SIG-M5 treated with dmso at 0.1 percent for 504 hours (cell line): ENCODE data around the gene CS.
A peak's percentile ranks its signal among the peaks of the same experiment; 100 is the strongest.
"Not testable (repeated sequence)": the region's sequence is repeated elsewhere in the genome, so short reads cannot be mapped to it uniquely, and the experiment has no call there.

Experiments used
- DNase-seq: peaks from one replicate; lab custom pipeline; 2025; ENCODE audit not compliant: unreplicated experiment; lab: John Stamatoyannopoulos, UW

CS gene

GRCh38 chr12:56299853-56300643 is at the start of gene CS:
TSS of gene CS (minus strand) at chr12:56300330. CDS start at chr12:56300201, 129 bp downstream.
- DNase-seq = peak; percentile 99

- no peak for DNase-seq
Observed at GRCh38 chr12:56348776-56349175, 48.6 kb upstream of the CS start.

DNA sequence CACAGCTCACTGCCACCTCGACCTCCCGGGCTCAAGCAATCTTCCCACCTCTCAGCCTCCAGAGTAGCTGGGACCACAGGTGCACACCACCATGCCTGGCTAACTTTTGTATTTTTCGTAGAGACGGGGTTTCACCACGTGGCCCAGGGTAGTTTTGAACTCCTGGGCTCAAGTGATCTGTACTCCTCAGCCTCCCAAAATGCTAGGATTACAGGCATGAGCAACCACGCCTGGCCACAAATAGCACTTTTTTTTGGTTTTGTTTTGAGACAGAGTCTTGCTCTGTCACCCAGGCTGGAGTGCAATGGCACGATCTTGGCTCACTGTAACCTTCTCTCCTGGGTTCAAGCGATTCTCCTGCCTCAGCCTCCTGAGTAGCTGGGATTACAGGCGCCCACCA is 47.1 kb upstream of the CS start:
- DNase-seq = not testable (repeated sequence)

GRCh38 chr12:56346675-56347074 is 46.5 kb upstream of the CS start:
- DNase-seq = no peak

GRCh38 chr12:56342290-56342689 is 42.2 kb upstream of the CS start:
- DNase-seq = not testable (repeated sequence)

DNA sequence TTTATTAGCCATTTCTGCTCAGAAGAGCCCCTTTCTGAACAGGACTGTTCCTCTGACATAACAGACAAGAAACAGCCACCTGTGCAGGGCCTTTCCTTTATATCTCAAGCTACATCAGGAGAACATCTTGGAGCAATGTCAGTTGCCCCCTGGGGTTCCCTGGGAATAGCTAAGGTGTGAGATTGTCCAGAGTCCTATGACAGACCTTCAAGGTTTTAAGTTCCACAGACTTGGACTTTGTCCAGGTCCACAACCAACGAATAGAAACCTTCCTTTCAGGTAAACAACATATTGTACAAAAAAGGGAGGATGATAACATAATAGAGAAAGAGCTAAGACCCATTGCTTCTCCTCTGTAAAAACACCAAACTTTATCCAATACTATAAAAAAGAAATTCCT is 41.5 kb upstream of the CS start:
- DNase-seq = no peak

- no peak for DNase-seq
Observed at GRCh38 chr12:56339158-56339422, 39.0 kb upstream of the CS start.

DNA sequence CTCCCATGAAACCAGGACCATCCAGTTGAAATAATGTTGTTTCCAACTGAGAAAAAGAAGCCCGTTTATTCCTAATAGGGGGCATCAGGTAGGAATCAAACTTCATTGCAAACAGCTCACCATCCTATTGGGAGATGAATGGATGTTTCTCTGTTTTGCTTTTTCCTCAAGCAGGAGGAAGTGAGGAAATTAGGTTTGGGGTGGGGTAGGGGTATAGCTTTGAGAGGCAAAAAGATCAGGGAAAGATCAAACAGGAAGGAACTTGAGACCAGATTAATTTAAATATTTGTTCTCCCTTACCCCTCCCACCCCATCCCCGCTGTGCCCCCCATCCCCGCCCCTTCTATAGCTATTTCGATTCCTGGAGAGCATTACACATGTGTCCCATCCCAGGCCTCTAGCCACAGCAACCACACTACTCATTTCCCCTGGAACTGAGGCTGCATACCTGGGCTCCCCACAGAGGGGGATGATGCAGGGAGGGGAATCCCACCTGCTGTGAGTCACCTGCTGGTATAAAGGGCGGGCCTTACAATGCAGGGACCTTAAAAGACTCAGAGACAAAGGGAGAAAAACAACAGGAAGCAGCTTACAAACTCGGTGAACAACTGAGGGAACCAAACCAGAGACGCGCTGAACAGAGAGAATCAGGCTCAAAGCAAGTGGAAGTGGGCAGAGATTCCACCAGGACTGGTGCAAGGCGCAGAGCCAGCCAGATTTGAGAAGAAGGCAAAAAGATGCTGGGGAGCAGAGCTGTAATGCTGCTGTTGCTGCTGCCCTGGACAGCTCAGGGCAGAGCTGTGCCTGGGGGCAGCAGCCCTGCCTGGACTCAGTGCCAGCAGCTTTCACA is 38.4 kb upstream of the CS start, which contains the start of gene IL23A:
IL23A (plus strand) TSS at position 577 of the 850 bp plus-strand sequence; CDS start at position 738, 161 bp downstream.
- DNase-seq = peak; percentile 83

GRCh38 chr12:56337753-56338251 is 37.7 kb upstream of the CS start:
- DNase-seq = peak; percentile 75

DNA sequence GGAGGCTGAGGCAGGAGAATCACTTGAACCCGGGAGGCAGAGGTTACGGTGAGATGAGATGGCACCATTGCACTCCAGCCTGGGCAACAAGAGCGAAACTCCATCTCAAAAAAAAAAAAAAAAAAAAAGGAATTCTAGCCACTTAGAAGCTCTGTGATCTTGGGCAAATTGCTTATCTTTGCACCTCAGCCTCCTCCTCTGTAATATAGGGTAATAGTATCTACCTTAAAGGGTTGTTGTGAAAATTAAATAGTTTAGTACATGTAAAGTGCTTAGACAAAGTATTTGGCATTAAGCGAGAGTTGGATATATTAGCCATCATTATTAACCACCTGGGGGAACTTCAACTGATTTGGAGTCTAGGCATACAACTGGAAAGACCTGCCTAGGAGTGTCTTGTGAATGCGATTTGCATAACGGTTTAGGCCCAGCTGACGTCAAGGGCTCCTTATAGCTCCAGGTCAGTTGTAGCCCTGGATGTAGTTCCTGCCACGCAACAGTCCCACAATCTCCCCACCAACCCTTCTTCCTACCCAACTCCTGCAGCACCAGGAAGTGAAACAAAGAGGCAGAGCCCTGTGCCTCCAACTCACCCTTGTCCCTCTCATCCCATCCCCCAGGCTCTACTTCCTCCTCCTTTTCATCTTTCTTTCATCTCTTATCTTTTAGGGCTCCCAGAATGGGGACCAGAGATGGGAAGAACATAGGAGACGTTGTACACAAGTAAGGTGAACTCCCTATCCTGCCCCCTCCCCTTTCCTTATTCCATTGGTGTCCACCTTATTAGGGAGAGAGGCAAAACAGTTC is 36.4 kb upstream of the CS start:
- DNase-seq = peak; percentile 98

- not testable (repeated sequence) for DNase-seq
Observed at GRCh38 chr12:56335527-56335926, 35.4 kb upstream of the CS start.

GRCh38 chr12:56334490-56334793 is 34.3 kb upstream of the CS start:
- DNase-seq = no peak

DNA sequence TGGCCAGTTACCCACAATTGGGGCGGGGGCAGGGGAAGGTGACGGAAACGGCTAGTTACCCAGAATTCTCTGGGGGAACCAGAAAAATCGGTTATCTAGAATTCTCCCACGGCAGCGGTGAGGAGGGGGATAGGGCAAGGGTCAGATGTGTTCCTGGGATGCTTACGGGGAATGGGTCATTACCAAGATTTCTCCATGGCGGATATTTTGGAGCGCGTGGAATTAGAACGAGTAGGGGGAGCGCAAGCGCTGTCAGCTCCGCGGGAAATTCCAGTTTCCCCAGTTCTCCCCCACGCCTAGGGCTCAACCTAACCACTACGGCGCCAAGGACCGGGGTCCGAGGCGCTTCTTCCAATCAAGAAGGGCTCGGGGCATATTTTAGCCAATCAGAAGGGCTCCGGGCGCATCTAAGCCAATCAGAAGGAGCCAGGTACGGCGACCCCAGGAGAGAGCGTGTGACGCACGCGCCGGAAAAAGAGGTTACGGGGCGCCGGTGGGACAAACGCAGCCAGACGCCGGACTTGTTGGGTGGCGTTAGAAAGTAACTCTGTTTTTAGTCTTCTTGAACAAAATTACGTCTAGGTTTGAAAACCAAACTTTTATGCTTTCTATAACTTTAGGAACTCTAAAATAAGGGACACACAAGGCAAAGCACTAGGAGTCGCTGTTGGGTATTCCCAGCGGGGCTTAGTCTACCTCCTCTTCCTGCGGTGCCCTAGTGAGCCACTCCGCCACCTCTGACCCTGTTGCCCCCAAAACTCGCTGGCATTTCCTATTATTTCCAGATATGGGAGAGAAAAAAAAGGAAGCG is 33.8 kb upstream of the CS start, which contains the start of gene PAN2:
PAN2 (minus strand) TSS at position 322 of the 811 bp plus-strand sequence. CDS start 906 bp downstream, outside the sequence.
- peak; percentile 99 for DNase-seq

GRCh38 chr12:56333197-56333678 is 33.1 kb upstream of the CS start:
- peak; percentile 71 for DNase-seq

DNA sequence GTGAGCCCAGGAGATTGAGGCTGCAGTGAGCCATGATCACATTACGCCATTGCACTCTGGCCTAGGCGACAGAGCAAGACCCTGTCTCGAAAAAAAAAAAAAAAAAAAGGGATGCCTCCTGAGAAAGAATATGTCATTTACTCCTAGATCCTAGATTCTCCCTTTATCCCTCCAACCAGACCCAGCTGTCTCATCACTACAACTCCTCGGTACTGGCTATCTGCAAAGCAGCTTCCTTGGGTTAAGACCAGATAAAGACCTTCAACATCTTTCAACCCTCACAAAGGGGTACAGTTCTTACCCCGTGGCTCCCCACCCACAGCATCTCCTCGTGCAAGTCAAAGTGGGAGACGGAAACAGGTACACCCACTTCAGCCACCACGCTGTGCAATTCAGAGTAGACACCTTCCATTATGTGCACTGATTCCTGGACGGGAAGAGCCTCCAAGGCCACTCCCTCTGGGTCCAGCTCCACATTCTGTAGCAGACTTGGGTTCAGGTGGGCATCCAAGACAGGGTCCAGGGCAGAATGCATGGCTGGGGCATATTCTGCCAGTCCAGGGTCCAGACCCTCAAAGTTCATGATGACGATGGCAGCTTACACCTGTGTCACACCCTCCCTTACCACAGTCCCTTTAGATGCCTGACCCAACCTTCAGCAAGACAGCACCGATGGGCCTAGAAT is 32.5 kb upstream of the CS start:
- no peak for DNase-seq

- DNase-seq = no peak
Observed at GRCh38 chr12:56330936-56331490, 30.9 kb upstream of the CS start.

DNA sequence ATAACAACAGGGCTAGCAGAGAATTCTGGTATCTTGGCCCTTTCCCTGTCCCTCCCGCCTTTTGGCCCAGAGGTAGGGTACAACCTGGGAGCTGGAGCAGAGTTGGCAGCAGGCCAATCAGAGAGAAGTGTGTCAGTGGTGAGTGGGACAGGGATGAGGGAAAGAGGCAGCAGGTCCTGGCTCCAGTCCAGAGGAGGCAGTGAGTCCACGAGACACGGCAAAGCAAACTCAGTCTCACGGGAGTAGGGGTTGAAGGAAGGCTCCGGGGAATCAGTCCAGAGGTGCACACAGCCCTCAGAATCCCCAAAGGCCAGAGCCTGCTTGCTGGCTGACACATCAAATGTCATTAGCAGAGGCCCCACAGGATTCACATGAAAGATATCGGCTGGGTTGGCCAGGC is 26.4 kb upstream of the CS start:
- no peak for DNase-seq

DNA sequence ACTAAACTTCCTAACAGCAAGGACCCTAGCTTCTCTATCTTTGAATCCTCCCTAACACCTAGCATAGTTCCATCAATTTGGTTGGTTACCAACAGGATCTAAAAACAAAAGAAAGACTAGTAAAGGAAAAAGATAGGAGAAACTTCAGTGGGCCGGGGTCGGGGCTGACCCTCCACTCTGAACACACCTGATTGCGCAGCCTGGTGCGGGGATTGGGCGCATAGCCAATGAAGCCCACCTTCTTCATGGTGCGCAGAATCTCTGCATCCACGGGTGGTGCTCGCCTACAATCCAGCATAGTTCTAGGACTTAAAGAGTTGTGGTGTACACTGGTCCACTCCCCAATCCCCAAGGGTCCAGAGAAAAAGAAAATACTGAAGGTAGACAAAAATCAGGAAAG is 26.0 kb upstream of the CS start:
- no peak for DNase-seq

DNA sequence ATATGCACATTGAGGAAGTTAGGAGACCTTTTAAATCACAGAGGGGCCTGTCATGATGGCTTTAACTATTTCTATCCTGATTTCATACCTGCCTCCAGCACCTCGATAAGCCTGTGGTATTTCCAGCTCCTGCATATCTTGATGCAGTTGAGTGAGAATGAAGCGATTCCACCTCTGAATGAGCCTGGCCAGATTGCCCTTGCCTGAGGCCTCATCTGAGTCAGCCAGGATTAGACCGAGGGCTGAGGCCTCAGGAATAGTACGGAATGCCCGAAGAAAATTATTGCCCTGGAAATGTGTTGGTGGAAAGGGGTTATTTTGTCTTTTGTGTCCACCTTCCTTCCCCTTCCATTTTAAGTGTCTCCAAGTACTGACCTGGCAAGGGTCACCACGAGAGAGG is 24.1 kb upstream of the CS start:
- no peak for DNase-seq
